GM21737 (cell line): ENCODE results near the gene CTNNBIP1.
"Not testable (repeated sequence)": the region's sequence is repeated elsewhere in the genome, so short reads cannot be mapped to it uniquely, and the experiment has no call there.

ENCODE experiments used
- ATAC-seq: cut with Tn5 transposase; IDR thresholded peaks from one replicate; pipeline ENCODE4 v1.9.1; 2021; ENCODE audit warnings: mild to moderate bottlenecking, moderate library complexity; ENCODE audit not compliant: unreplicated experiment

Gene CTNNBIP1

DNA sequence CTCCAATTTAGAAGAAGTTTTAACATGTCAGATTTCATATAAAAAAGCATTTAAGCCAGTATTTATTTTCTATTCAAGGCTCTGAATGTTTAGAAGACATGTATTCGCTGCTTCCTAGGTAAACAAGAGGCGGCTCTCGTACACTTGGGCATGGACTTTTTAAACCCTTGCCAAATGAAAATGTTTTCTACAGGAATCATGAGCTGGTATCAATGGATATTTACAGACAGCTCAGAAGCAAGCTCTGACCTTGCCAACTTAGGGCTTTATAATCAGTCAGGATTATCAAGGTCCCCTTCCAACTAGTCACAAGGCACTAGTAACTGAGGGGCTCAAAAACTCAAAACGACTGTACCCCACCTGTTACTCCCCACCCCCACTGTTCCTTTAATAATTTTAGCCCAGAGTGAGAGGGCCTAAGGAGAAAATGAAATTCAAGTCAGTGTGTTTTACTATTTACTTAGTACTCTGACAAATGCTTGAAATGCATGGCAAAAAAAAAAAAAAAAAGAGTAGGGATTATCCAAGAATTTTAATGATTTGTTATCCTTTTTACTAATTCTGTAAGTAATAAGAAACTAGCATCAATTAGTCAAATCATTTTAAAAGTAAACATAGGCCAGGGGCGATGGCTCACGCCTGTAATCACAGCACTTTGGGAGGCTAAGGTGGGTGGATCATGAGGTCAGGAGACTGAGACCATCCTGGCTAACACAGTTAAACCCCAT is 98.7 kb downstream of the CTNNBIP1 start:
- ATAC-seq: no peak

DNA sequence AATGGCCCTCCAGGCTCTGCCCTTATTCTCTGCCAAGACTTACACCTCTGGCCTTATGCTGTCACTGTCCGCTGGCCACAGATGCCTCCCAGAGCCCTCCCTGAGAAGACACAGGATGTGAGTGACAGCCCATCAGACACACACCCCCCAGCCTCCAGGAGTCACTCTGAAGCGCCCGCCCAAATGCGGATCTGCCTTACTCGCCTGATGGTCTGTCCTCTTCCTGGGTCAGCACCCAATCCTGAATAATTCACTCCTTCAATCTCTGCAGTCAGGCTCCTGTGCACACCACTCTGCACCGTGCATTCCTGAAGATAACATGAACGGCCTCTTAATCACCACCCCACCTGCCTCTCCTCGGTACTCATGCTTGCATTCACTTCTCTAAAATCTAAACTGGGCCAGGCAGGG is 101.0 kb downstream of the CTNNBIP1 start:
- ATAC-seq: no peak

DNA sequence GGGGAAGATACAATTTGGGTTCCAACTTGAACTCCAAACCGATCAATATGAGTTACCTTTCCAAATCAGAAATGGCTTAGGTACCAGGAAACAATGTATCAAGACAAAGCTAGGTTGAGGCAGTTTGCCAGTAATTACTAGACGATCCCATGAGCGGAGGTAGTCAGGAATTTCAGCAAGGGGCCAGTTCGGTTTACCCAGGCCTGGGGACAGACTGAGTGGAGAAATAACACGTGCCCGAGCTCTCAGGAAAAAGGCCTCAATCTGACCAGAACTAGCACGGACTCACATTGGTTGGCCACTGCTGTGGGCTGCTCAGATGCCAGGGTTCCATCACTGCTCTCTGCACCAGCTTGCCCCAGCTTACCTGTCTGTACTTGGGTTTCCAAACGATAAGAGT is 101.6 kb downstream of the CTNNBIP1 start:
- no peak for ATAC-seq

DNA sequence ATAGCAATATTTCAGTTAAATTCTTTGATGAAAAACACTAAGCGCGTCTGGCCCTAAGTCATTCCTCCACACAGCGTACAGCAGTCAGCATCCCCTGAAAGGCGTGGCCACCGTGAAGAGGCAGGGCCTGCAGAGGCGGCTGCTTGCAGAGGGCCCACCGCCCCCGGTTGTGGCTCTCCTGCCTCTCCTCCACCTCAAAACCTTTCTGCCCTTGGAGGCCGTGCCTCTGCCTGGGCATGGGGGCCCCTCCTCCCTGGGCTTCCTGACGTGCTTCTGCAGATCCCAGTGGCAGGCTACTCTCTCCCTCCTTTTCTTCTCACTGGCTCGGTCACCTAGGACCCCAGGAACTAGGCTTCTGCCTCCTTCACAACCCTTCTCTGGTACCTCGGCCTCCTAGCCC is 102.5 kb downstream of the CTNNBIP1 start:
- ATAC-seq: no peak

DNA sequence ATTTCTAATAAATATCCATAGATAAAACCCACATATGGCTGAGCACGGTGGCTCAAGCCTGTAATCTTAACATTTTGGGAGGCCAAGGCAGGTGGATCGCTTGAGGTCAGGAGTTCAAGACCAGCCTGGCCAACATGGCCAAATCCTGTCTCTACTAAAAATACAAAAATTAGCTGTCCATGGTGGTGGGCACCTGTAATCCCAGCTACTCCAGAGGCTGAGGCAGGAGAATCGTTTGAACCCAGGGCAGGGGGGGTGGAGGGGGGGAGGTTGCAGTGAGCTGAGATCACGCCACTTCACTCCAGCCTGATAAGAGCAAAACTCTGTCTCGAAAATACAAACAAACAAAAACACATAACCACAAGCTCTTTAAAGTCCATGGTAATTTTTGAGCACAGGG is 104.1 kb downstream of the CTNNBIP1 start:
- not testable (repeated sequence) for ATAC-seq

DNA sequence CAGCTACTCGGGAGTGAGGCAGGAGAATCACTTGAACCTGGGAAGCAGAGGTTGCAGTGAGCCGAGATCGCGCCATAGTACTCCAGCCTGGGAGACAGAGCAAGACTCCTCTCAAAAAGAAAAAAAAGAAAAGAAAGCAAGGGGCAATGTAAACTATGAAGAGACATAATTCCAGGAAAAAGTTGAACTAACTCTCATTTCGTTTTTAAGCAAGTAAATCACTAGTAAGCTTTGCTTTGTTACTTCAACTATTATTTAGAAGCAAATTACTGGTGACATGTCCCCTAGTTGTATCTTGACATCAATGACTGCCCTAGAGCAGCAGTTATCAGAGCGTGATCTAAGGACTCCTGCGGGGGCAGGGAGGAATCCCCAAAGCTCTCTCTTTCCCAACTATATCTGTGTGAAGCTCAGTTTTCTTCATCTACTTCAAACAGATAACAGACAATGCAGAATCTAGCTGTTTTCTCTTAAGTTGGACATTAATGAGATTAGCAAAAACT is 105.0 kb downstream of the CTNNBIP1 start:
- ATAC-seq: no peak

DNA sequence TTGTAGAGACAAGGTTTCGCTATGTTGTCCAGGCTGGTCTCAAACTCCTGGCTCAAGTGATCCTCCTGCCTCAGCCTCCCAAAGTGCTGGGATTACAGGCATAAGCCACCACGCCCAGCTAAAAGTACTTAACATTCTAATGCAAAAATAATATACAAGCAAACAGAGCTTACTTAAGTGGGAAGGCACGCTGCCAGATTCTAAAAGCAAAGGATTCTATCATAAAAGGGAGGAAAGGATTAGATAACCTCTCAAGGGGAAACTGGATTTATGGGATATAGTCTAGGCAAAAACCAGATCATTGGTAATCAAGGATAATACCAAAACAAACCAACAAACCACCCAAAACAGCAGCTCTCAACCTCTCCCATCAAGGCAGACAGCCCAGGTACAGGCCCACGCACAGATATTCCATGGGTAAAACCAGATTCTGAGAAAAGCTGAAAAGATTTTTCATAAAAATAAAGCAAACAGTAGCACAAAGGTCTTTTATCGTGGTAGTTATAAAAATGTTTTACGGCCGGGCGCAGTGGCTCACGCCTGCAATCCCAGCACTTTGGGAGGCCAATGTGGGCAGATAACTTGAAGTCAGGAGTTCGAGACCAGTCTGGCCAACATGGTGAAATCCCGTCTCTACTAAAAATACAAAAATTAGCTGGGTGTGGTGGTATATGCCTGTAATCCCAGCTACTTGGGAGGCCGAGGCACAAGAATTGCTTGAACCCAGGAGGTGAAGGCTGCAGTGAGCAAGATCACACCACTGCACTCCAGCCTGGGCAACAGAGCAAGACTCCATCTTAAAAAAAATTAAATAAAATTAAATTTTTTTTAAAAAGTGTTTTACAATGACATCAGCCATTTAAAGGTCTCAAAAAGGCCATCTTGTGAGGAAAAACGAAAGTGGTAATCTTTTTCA is 106.8 kb downstream of the CTNNBIP1 start:
- ATAC-seq: not testable (repeated sequence)

DNA sequence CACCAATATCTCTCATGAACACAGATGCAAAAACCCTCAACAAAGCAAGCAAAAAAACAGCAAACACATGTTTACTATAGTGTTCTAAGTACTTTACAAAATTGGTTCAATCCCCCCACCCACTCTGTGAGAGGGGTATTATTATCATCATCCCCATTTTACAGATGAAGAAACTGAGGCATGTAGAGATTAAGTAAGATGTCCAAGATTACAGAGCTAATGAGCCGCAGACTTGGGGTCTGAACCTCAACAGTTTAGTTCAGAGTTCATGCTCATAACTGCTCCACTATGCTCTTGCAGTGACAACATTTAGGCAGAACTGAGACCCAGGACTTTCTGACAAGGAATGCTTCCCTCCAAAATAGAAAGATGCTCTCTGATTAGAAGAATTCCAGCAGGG is 108.2 kb downstream of the CTNNBIP1 start:
- ATAC-seq: no peak
